ENCODE results near the gene TUBB.
"Not testable (repeated sequence)": the region's sequence is repeated elsewhere in the genome, so short reads cannot be mapped to it uniquely, and the experiment has no call there.

TUBB gene

DNA sequence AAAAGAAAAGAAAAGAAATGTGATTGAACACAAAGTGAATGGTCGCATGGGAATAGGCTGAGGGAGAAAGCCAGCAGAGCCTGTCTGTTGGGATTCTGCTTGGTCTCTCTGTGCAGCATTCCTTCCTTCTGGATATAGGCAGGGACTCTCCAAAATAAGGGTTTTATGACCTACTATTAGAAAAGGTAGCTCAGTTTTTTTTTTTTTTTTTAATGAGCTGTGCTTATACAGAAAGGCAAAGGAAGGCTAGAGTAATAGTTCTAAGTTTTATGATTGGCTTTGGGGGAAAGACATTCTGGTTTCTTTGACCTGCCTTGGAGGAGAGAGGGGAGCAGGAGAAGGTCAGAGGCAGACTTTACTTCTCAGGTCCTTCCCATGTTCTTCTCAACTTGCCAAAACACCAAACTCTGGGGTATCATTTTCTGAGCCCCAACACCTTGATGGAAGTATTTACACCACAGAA lies 43.0 kb downstream of the TUBB start:
- DNase-seq = no peak

DNA sequence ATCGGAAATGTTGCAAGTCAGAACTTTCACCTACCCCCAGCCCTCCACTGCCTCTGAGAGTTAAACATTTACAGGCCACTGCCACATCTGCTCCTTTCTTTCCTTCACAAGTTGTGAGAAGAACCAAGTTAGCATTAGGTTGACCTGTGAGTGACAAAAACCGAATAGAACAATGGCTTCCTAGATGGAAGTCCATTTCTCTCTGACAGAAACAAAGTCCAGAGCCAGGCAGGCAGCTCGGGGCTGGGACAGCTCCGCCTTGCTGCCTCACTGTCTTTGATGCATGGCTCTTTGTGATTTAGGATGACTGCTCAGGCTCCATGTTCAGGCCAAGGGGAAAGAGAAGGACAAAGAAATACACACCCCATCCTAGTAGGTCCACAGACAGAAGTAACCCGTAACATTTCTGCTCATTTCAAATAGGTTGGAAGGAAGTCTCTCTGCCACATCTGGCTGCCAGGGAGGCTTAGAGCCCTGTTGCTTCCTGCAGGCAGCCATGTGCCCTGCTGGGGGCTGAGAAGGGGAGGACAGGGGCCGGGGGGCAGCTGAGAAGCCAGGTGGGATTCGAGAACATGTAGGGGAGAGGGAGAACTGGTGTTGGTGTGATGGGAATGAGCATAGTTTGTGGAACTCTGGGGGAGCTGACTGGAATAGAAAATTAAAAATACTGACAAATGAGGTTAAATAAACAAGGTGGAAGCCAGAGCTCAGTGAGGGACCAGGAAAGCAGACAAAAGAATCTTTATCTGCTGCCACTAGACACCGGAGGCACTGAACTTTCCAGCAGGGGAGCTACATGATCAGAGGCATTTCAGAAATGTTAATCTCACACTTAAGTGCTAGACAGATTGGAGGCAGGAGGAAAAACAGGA lies 43.7 kb downstream of the TUBB start:
- DNase-seq = no peak

DNA sequence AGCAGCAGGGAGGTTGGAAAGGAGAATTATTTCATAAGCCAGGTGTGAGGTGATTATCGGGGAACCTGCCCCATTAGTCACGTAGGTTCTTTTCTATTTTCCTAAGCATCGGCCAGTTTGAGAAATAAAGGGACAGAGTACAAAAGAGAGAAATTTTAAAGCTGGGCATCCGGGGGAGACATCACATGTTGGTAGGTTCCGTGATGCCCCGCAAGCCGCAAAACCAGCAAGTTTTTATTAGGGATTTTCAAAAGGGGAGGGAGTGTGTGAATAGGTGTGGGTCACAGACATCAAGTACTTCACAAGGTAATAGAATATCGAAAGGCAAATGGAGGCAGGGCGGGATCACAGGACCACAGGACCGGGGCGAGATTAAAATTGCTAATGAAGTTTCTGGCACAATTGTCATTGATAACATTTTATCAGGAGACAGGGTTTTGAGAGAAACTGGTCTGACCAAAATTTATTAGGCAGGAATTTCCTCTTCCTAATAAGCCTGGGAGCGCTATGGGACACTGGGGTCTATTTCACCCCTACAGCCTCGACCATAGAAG lies 44.4 kb downstream of the TUBB start:
- DNase-seq = not testable (repeated sequence)

DNA sequence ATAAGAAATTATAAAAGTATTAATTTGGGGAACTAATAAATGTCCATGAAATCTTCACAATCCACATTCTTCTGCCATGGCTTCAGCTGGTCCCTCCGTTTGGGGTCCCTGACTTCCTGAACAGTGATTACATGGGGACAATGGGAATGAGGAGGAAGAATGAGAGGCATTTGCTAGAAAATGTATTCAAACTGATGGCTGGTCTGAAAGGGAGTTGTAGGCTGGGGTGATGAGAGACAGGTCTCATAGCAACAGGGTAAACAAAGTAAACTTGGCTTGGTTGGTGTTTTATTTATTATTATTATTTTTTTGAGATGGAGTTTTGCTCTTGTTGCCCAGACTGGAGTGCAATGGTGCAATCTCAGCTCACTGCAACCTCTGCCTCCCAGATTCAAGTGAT lies 45.3 kb downstream of the TUBB start:
- not testable (repeated sequence) for DNase-seq

DNA sequence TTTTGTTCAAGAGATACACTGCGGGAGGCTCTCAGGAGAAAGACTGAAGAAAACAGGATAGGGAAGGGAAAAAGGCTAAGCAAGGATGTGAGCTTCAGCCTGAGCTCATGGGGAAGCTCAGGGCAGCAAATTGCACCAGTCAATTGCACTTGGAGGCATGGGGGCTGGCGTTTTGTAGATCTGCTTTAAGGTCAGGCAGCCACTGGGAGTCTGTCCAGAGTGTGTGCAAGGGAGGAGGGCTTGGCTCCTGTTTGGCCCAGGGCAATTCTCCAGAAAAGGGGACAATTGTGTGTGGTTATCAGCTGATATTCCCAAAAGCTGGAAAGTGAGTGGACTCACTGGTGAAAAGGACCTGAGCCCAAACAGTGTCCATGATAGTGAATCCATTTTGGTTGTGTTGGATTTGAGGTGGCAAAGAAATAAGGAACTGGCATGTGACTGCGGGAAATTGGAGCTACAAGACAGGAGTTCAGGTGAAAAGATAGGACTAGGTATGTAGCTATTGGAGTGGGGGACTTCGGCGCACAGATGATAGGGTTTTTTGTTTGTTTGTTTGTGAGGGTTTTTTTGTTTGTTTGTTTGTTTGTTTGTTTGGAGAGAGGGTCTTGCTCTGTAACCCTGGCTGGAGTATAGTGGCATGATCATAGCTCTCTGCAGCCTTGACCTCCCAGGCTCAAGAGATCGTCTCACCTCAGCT lies 46.5 kb downstream of the TUBB start:
- no peak for DNase-seq

DNA sequence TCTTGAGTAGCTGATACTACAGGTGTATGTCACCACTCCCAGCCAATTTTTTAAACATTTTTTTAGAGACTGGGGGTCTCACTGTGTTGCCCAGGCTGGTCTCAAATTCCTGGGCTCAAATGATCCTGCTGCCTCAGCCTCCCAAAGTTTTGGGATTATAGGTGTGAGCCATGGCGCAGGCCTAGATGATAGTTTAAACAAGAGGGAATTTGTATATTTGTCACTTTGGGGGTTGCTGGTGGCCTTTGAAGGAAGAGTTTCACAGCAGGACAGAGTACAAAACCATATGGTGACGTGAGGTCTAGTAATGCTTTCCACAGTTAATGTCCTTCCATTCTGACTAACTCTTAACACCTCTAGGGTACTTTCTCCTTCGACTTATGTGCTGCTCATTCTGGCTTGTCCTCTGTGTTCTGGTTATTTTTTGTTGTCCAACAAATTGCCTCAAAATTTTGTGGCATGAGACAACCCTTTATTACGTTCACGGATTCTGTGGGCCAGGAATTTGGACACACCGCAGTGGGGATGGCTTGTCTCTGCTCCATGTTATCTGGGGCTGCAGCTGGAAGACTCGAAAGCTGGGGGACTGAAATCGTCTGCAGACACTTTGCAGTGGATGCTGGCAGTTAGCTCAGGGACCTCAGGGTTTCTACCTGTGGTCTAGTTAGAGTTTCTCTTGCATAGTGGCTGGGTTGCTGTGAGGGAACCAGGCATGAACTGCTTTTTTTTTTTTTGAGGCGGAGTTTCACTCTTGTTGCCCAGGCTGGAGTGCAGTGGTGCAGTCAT lies 47.2 kb downstream of the TUBB start:
- no peak for DNase-seq

DNA sequence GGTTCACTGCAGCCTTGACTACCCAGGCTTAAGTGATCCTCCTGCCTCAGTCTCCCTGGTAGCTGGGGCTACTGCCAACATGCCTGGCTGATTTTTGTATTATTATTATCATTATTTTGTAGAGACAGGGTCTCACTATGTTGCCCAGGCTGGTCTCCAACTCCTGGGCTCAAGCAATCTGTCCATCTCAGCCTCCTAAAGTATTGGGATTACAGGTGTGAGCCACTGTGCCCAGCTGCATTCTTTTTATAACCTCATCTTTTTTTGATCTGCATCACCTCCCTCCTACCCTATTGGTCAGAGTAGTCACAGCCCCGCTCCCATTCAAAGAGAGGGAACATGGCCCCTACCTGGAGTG lies 47.8 kb downstream of the TUBB start:
- no peak for DNase-seq

DNA sequence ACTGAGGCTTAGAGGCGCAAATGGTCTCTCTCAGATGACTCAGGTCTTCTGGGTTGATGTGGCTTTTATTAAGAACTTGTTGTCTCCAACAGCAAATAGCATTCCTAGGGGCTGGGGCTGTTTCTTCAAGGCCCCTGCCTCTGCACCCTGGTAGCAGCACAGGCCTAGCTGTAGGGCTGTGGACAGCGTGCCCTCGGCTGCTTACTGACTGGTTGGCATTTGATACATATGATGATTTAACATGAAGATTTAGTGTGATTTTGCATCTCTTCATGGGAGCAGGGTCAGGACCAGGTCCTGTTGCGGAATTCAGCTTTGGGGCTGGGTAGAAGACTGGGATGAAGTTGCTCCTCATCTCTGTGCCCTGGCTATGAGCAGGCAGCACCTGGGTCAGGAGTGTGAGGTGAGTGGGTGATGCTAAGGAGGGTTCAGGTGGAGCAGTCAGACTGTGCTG lies 48.5 kb downstream of the TUBB start:
- no peak for DNase-seq

DNA sequence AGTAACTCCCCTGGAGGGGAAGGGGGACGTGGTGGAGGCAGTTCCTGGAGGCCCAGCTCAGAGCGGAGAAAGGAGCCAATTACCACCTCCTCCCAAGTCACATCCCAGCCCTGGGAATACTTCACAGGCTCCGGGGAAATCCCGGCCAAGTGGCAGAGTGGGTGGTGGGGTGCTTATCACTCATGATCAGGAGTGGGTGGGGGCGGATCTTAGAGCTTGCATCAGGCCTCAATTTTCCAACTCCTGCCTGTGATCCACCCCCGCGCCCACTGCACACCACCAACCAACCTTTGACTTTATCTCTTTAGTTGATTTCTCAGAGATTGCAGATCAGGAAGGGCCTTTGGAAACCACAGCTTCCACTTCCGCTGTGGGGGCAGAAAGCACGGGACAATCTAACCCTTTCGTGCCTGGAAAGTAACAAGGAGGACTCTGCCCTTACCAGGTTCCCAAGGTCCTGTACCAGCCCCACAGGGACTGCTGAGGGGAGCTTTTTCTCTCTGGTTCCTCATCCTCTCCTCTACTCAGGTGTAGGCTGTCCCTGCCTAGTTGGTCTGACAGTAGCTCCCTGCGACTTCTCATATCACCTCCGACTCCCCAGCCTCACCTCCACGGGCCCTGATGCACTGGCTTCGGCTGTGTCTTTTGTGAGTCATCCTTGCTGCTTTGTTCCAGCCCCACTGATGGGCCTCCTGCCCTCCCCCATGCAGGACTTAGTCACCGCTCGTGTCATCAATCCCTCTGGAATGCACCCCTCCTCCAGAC lies 49.1 kb downstream of the TUBB start:
- peak; percentile 40 to 59 for DNase-seq

DNA sequence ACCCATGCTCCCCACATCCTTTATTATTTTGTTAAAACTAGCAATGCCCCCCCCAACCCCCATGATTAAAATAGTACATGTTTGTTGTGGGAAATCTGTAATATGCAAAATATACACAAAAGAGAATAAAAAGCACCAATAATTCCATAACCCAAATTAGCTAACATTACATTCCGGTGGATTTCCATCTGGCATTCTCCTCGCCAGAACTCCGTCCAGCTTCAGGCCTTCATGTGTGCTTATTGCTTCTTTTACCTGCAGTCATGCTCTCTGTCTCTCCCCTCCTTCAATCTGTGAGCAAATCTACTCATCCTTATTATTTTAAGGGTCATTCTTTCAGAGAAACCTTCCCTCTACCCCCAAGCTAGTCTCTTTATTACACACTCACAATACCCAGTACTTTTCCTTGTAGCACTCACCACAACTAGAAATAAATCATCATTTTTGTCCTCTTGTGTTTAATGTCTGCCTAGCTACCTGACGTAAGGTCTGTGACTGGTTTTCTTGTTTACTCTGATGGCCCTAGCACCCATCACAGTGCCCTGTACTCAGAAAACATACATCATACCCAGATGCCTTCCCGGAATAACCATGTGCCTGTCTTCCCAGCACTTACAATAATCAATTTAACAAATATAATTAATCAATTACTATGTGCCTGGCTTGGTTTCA lies 49.8 kb downstream of the TUBB start:
- DNase-seq = no peak

DNA sequence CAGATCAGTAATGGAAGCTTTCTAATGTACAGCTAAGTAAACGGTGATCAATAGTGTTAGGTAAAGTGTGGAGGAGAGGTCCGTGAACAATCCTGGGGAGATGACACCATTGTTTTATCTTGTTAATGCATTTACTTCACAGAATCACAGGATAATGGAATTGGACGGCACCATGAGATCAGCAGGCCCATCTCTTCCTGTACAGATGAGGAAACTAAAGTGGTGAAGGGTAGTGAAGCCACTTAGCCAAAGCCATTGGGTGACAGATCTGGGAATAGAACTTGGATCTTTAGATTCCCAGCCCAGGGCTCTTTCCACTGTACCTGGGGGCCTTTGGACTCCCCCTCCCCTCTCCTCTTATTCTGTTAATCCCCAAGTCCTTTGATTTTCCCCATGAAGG lies 50.4 kb downstream of the TUBB start:
- no peak for DNase-seq

DNA sequence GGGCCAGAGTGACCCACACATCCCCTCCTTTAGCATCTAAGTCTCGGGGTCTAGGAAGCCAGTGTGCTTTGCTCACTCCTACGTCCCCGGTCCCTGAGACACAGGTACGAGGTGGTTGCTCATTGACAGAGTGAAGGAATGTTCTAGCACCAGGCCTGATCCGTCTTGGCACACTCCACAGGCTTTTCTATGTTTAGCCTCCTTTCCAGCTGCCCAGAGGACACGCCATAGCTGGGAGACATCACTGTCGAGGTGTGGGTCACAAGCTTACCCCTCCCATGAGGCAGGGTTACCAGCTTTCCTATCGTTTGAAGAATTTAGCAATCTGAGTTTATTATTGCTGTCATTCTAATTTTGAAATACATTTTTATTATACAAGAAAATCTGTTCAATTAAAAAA lies 54.5 kb downstream of the TUBB start:
- DNase-seq = no peak
